HG03457 (cell line): Measurements from ENCODE around the gene SEC22C.

ENCODE experiments used
- ATAC-seq: cut with Tn5 transposase; IDR thresholded peaks from one replicate; pipeline ENCODE4 v1.9.1; 2021; ENCODE audit warnings: moderate number of reproducible peaks; ENCODE audit not compliant: unreplicated experiment

The SEC22C gene

GRCh38 chr3:42515976-42516375, 65.8 kb downstream of the SEC22C start:
- ATAC-seq, result no peak

- ATAC-seq, result no peak
Observed at GRCh38 chr3:42515391-42515916, 66.3 kb downstream of the SEC22C start.

- no peak for ATAC-seq
Observed at GRCh38 chr3:42514876-42515275, 66.9 kb downstream of the SEC22C start.

- no peak for ATAC-seq
Observed at GRCh38 chr3:42513521-42513920, 68.2 kb downstream of the SEC22C start.

DNA sequence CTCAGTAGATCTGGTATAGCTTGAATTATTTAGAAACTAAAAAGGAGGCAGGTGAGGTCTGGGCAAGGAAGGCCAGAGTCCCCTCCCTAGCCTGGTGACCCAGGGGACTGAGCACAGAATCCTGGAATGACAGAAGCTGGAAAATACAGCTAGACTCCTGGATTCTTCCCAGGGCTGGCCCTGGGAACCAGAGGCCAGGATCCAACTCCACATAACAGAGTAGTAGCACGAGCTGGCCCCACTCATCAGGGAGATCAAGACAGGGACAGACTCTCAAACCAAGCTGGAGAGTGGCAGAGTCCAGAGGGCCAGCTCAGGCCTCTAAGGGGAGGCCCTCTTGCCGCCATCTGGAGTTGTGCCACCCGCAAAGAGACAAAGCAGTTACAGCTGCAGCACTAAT, 68.6 kb downstream of the SEC22C start:
- no peak for ATAC-seq

GRCh38 chr3:42511736-42512135, 70.0 kb downstream of the SEC22C start:
- ATAC-seq, result no peak

GRCh38 chr3:42511201-42511600, 70.6 kb downstream of the SEC22C start:
- no peak for ATAC-seq

GRCh38 chr3:42510325-42510724, 71.4 kb downstream of the SEC22C start:
- ATAC-seq, result no peak

DNA sequence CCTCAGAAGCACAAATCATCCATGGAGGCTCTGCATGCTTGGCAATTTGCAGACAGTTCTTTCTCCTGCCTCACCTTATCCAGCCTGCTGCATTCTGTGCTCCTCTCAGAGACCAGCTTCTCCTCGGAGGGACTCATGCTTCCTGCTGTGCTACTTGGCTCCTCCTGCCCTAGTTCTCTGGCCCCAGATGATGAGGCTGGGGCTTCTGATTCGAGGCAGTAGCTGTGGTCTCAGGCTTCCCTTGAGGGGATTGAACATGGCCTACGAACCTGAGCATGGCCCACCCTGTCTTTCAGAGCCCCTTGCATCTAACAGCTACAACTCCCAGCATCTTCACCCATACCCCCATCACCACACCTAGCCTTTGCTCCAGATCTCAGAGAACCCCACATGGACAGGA, 72.7 kb downstream of the SEC22C start:
- no peak for ATAC-seq

DNA sequence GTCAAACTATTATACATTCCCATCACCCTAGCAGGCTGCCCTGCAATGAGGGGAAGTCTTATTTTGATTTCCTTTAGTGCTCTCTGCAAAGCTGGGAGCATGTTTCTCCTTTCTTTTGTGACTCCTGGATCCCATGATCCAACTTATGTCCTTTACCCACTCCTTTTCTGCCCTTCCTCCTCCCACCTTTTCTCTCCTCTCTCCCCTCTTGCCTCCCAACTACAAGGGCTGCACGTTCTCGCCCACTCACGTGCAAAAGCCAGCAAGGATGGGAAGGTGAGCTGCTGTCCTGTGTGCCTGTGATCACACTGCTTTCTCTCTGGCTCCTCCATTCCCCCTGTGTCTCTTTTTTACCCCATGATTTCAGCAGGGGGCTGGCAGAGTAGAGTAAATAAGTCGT, 73.2 kb downstream of the SEC22C start:
- no peak for ATAC-seq

GRCh38 chr3:42507761-42508335, 73.9 kb downstream of the SEC22C start:
- no peak for ATAC-seq

DNA sequence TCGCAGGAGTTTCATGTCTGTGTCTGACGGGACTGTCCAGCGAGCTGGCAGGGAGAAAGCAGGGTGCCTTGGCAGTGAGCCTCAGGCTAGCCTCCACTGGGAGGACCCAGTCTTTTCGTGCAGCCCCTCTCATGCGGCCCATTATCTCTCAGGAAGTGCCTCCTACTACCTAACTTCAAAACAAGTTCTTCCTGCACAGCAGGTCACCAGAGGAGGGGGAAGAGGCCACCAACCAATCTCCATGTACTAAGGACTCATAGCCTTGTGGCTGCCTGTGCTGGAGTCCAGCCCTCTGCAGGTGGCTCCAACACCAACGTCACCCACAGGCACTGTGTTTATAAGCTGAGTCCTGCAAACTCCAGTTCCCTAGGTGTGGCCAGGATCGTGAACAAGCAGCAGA, 74.5 kb downstream of the SEC22C start:
- ATAC-seq, result no peak

- no peak for ATAC-seq
Observed at GRCh38 chr3:42505849-42506410, 75.8 kb downstream of the SEC22C start.

DNA sequence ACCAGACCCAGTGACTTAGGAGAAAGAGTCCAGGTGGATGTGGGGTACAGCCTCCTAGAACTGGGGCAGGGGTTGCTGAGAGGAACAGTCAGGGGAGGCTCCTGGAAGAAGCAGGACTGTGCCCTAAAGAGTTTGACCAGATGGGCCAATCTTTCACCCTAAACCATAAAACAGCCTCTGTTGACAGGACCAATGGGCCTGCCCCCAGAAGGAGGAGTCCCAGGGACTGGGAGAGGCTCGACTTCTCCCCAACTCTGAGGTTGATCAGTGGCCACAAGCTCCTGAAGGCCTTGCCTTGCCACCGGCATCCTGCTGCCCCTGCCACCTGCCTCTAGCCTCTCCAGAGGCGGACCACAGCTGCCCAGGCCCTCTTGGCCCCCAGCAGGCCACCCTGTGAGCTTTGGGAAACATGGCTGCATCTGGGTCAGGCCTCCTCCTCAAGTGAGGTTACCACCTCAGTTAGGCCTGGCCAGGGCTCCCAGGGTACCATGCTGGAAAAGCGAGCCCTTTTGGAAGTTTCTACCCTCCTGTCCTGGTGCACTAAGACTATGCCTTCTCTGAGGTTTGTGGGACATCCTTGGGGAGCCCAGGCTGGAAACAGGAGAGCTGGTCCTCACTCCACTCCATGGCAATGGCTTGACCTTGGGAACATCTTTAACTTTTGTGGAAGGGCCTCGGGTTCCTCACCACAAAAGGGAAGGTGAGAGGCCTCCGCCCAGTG, 76.5 kb downstream of the SEC22C start:
- ATAC-seq, result no peak

GRCh38 chr3:42504334-42505127, 77.2 kb downstream of the SEC22C start:
- ATAC-seq, result no peak

GRCh38 chr3:42503957-42504333, 77.8 kb downstream of the SEC22C start:
- ATAC-seq, result no peak

GRCh38 chr3:42503251-42503924, 78.4 kb downstream of the SEC22C start:
- ATAC-seq, result no peak

- peak; percentile 91 for ATAC-seq
Observed at GRCh38 chr3:42502429-42503250, 79.1 kb downstream of the SEC22C start, which contains the start of gene VIPR1. VIPR1 (plus strand) TSS chr3:42502643; CDS start chr3:42502736, 93 bp downstream.

DNA sequence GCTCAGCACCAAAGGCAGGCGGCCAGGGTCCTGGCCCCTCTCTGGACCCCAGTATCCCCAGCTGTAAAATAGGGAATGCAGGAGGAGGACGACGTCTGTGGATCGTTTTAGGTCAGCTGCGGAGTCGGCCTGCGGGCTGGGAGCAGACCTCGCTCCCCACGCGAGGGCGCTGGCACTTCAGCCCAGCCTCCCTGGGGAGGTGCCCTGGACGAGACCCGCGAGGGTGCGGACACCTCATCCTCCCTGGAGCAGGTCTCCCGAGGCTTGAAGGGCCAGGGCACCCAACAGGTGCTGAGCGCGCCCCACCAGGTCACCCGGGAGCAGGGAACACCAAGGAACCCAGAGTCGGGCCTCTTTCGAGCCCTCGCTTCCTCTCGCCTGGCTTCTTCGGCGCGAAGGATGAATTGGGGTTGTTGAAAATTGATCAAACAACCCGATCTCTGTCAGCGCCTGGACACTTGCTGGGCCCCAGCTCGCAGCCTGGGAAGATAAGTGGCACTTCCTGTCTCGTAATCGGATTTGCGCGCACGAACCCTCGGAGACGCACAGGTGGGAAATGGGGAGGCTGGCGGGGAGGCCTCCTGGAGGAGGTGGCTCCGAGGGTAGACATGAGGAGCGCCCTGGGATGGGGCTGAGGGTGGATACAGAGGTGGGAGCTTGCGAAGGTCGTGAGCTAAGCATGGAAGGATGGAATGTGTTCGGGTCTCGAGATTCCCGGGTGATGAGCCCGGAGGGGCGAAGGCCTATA, 79.9 kb downstream of the SEC22C start:
- ATAC-seq, result no peak
